ENCODE data around the gene TMEM116.

TMEM116 gene

GRCh38 chr12:111887926-111888745, 124.8 kb downstream of the TMEM116 start:
- no peak for DNase-seq

GRCh38 chr12:111886662-111887545, 126.1 kb downstream of the TMEM116 start:
- DNase-seq = no peak

GRCh38 chr12:111881716-111882115, 131.2 kb downstream of the TMEM116 start:
- DNase-seq = no peak
